Left cardiac atrium (tissue), 4 donors: ENCODE results near the gene ARHGAP22. TPM values are rescaled to one million over a fixed set of nuclear protein-coding genes. Genes with fewer than 3 reads are reported as not detected.
"Not testable (repeated sequence)": the region's sequence is repeated elsewhere in the genome, so short reads cannot be mapped to it uniquely, and the experiment has no call there.

Experiments used
- ATAC-seq, 2 donors: fragments of 200-7000 bp; cut with Tn5 transposase; one replicate each; pipeline ENCODE4 v1.9.1; 2020; ENCODE audit warnings: mild to moderate bottlenecking in 2 of 2, moderate library complexity in 2 of 2
- DNase-seq: peaks from one replicate; pipeline ENCODE4 v3.0.0-alpha.2; 2020
- intact Hi-C, 2 donors: fragments of 100-400 bp; cut with DNase I; formaldehyde crosslinking; loops; one replicate each; pipeline versions ENCODE4 v1.14.1 to v1.15.1; 2022 to 2023
- long read RNA-seq: library from polyadenylated mRNA; unstranded; transcript quantifications from one replicate; pipeline ENCODE4 v2.0.0, GENCODE V29; 2021
- total RNA-seq, 2 donors: library from RNA; stranded (reverse); fragmentation: NEBNext Ultra II Directional; extraction: Animal tissue kit (Norgen Biotek cat#: 25700); gene quantifications; one replicate each; pipeline ENCODE4 v1.2.1, GENCODE V29; 2021
- donor health status: DM: no; HTN: yes; CAD: no.
- donor health status: DM: no; HTN: yes; CAD: no; lungs with severe emphysema.
- donor health status: DM: yes; HTN: yes; CAD: no.
- donor health status: Dilated cardiomyopathy.

Gene ARHGAP22, protein sequence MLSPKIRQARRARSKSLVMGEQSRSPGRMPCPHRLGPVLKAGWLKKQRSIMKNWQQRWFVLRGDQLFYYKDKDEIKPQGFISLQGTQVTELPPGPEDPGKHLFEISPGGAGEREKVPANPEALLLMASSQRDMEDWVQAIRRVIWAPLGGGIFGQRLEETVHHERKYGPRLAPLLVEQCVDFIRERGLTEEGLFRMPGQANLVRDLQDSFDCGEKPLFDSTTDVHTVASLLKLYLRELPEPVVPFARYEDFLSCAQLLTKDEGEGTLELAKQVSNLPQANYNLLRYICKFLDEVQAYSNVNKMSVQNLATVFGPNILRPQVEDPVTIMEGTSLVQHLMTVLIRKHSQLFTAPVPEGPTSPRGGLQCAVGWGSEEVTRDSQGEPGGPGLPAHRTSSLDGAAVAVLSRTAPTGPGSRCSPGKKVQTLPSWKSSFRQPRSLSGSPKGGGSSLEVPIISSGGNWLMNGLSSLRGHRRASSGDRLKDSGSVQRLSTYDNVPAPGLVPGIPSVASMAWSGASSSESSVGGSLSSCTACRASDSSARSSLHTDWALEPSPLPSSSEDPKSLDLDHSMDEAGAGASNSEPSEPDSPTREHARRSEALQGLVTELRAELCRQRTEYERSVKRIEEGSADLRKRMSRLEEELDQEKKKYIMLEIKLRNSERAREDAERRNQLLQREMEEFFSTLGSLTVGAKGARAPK
- 1 to 10 TPM; 4.7 to 6.0 TPM for total RNA-seq
- long read RNA-seq, partial matches to known transcripts, result 0 of 3 reads
- long read RNA-seq, other reads (novel, unspliced or antisense), result 0 of 3 reads

DNA sequence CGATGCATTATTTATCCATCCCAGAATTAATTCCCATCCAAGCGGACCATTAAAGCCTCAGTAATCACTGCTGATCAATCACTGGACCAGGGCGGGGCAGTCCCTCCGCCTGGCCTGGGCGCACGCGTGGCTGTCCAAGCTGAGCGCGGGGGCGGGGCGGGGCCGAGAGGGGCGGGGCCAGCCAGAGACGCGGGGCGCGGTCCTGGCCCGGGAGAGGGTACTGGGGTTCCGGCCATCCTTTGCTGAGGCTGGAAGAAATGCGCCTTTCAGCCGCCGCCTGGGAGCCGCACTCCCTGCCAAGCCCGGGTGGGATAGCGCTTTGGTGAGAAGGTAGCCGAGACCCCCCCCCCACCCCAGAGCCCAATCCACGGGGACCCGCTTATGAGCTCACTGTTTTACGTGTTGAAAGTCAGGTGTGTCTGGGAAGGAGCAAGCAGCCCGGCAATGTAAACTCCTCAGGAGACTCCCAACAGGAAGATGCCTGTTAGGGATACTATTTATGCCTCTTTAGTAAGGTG is at the start of gene ARHGAP22:
TSS of gene ARHGAP22 (minus strand) at position 83 of the 518 bp plus-strand sequence. CDS start 277 bp downstream, outside the sequence.
- DNase-seq, result peak; percentile 65
- intact Hi-C loops, result no loop called here
- ATAC-seq, result peak; percentile 91 to 93

DNA sequence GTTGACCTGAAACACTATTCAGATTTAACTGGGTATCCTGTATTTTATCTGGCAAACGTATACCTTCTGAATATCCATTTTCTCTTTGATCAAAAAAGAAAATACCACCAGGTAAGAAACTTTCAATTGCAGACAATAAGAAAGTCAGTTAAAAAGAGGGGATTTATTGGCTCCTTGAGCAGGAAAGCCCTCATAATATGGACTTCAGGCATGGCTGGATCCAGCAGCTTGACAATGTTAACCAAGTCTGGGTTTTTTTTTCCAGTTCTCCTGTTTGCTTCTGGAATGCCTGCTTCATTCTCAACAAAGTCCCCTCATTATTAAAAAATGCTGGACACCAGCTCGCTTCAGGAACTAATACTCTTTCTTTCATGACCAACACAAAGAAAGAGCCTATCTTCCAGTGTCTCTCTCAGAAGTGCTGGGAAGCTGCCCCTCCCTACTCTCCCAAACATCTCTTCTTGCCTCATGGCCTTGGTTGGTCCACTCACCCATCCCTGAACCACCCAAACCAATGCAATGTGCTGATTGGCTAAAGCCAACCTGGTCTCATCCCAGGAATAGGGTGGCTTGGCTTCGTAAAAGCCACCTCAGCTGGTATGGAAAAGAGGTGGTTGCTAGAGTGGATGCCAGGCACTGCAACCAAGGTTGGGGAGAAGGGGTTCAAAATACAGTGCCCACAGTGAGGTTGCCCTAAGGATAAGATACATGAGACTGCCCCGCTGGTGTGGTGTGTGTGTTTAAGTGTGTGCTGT is 49.2 kb upstream of the ARHGAP22 start:
- no peak for ATAC-seq
- DNase-seq, result no peak
- intact Hi-C loops, result loop anchor here in 1 of 2 donors (5.0 to 10.0 kb wide), 2 partner anchors 87 to 289 kb away; no protein-coding TSS in a partner anchor

DNA sequence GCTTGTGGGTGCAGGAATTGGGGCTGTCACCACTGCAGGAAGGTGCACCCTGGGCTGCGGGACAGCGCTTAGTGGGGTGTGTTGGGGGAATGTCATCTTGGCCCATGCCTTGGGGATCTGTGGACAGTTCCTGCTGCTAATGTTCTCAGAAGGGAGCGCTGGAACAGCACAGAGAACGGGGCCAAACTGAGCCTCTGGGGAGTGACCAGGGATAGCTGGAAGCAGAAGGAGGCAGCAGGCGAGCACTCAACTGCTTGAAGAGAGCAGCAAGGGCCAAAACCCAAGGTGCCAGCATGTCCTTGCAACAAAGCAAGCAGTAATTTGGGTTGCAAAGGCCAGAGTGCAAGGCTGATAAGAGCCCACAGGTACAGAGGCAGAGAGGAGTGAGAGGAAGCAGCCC is 48.5 kb upstream of the ARHGAP22 start:
- intact Hi-C loops, result loop anchor here in 1 of 2 donors (5.0 to 10.0 kb wide), 2 partner anchors 86 to 289 kb away; no protein-coding TSS in a partner anchor
- ATAC-seq (no peak), DNase-seq (no peak)

DNA sequence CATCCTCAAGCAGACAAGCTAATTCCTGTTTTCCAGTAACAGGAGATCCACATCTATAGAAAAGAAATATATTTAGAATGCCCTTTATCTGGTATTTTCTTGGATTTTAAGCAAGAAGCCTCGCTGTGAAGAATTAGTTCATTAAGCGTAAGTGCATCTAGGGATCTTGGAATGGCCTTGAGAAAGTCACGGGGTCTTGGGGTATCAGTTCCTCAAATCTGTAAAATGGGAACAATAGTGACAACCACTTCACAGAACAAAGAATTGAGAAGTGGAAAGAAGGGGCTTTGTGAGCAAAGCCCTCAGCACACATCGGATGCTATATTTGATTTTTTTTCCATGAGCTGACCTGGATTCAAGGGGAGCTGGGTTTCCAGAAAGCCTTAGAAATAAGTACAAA is 47.5 kb upstream of the ARHGAP22 start:
- intact Hi-C loops, result loop anchor here in 1 of 2 donors (5.0 to 10.0 kb wide), 2 partner anchors 85 to 288 kb away; no protein-coding TSS in a partner anchor
- ATAC-seq, result no peak

DNA sequence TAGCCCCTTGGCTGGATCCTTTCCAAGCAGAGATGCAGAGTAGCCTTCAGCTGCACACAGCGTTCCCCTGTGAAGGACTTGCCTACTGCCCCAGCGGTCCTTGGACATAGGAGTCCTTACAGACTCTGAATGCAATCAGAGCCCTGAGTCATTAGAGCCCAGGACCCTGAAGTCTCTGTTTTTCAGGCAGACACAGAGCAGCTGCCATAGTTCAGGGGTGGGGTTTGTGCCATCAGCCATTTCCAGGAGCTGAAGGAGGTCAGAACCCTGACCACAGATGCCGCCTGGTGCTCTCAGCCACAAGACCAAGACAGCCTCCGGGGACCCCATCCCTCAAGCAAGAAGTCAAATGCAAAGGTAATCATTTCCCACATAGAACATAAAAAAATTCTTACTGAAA is 47.0 kb upstream of the ARHGAP22 start:
- DNase-seq (no peak), ATAC-seq (no peak)
- intact Hi-C loops, result loop anchor here in 1 of 2 donors (5.0 to 10.0 kb wide), 2 partner anchors 85 to 287 kb away; no protein-coding TSS in a partner anchor

More for the DNA sequence above, 47.5 kb upstream of the ARHGAP22 start:
- no peak for DNase-seq

DNA sequence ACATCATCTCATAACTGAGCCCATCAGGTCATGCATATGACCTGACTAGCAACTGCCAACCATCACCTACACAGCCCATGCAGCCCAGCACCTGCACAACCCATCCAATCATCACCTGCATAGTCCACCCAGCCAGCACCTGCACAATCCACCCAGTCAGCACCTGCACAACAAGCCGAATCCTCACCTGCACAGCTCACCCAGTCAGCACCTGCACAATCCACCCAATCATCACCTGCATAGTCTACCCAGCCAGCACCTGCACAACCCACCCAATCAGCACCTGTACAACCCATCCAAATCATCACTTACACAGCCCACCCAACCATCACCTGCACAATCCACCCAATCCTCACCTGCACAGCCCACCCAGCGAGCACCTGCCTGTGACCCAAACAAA is 46.4 kb upstream of the ARHGAP22 start:
- no peak for ATAC-seq
- DNase-seq, result no peak
- intact Hi-C loops, result loop anchor here in 1 of 2 donors (5.0 to 10.0 kb wide), 2 partner anchors 84 to 286 kb away; no protein-coding TSS in a partner anchor

DNA sequence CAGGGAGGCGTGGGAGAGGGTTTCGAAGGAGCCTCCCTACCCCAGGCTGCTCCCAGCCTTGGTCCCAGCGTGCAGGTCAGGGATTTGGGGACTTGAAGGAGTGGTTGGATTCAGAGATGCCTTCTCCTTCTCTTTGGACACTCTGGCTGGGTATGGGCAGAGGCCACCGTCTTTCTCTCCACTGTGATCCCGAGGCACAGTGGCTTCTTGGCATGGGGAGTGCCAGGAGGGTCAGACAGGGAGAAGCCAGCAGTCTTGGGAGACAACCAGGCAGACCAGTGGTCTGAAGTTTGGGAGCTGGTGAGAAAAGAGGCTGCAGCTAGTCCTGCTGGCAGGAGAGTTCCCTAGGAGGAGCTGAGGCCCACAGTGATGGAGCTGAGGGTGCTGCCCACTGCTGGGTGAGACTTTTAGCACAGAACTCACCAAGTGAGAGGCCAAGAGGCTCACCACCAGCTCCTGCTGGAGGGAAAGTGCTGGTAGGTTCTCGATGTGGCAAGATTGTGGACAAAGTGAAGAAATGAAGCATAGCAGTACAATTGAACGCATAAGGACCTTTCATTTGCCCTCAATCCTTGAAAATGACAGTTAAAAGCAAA is 44.6 kb upstream of the ARHGAP22 start:
- intact Hi-C loops, result no loop called here
- ATAC-seq, result no peak
- DNase-seq, result no peak

DNA sequence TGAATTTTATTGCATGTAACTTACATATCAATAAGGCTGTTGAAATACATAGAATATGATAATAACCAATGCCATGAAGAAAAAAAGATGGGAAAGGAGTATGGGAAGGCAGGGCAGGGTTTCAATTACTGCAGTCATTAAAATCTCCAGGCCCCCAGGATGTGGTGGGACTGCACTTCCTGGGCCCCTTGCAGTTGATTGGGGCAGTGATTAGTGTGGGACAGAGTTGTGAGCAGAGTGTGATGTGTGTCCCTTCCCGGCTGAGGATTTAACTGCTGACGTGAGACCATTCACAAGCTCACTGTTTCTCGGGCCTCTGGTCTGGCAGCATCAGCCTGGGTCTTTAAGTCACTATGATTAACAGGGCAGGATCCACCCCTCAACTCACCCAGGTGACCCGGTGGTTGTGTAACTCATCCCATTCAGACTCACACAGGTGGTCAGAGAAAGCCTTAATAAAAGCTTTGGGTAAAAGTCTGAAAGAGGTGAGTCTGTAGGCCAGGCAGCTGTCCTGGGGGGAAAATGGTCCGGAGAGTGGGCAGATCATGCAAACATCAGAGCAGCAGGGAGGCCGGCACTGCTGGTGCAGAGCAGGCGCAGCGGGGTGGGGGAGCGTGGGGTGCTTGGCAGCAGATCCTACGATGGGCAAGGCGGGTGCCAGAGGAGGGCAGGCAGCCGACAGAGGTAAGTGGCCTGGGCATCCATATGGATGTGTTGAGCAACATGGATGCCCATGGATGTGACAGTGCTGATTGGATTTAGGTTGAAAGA is 43.5 kb upstream of the ARHGAP22 start:
- ATAC-seq (no peak), DNase-seq (no peak)
- intact Hi-C loops, result no loop called here

DNA sequence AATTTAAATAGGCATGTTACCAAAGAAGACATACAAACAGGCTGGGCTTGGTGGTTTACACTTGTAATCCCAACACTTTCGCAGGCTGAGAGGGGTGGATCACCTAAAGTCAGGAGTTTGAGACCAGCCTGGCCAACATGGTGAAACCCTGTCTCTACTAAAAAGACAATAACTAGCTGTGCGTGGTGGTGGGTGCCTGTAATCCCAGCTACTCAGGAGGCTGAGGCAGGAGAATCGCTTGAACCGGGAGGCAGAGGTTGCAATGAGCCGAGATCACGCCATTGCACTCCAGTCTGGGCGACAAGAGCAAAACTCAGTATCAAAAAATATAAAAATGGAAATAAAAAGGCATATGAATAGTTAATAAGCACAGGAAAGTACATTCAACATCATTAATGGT is 42.2 kb upstream of the ARHGAP22 start:
- DNase-seq, ATAC-seq, intact Hi-C loops: not testable (repeated sequence)

DNA sequence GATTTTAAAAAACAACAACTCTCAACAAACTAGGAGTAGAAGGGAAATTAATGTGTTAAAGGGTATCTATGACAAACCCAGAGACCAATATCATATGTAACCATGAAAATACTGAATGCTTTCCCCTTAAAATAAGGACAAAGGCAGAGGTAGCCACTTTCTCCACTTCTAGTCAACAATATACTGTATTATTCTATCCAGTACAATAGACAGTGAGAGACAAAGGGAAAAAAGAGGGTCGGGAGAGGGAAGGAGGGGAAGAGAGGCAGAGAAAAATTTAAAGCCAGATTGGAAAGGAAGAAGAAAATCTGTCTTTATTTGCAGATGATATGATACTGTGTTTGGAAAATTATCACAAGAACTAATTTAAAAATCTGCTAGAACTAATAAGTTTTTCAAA is 40.7 kb upstream of the ARHGAP22 start:
- intact Hi-C loops, result no loop called here
- ATAC-seq, result no peak
- DNase-seq, result no peak

DNA sequence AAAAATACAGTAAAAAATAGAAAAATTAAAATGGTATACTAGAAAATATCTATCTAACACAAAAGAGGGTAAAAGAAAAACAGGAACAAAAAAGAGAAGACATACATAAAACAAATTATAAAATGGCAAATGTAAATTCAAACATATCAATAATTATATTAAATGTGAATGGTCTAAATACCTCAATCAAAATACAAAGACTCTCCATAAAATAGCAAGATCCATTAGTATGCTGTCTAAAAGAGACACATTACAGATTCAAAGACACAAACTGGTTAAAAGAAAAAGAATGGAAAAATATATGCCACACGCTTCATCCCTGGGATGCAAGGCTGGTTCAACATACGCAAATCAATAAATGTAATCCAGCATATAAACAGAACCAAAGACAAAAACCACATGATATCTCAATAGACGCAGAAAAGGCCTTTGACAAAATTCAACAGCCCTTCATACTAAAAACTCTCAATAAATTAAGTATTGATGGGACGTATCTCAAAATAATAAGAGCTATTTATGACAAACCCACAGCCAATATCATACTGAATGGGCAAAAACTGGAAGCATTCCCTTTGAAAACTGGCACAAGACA is 36.3 kb upstream of the ARHGAP22 start:
- ATAC-seq, result not testable (repeated sequence)

DNA sequence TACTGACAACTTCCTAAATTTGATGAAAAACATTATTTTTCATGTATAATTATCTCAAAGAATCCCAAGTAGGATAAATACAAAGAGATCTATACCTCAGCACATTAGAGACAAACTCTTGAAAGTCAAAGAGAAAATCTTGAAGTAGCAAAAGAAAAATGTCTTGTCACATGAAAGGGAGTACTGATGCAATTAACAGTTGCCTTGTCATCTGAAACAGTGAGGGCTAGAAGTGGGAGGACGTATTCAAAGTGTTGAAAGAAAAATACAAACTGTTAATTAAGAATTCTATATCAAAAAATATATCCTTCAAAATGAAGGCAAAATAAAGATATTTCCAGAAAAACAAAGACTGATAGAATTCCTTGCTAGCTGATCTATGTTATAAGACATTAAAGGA is 35.5 kb upstream of the ARHGAP22 start:
- ATAC-seq (no peak), DNase-seq (no peak)
- intact Hi-C loops, result no loop called here

More for the DNA sequence above, 36.3 kb upstream of the ARHGAP22 start:
- intact Hi-C loops, DNase-seq: not testable (repeated sequence)

DNA sequence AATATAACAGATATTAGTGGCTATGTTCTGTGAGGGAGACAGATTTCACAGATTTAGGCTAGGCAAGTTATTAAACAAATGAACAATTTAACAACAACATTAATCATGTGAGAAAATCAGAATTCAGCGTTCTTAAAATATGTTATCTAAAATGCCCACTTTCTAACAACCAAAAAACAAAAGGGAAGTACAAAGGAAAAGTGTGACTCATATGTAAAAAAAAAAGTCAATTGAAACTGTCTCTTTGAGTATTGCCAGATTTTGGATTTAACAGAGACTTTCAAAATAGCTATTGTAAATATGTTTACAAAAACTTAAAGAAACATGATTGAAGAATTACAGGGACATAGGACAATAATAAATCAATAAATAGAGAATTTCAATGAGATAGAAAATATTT is 34.8 kb upstream of the ARHGAP22 start:
- intact Hi-C loops, result no loop called here
- no peak for DNase-seq
- ATAC-seq, result no peak

DNA sequence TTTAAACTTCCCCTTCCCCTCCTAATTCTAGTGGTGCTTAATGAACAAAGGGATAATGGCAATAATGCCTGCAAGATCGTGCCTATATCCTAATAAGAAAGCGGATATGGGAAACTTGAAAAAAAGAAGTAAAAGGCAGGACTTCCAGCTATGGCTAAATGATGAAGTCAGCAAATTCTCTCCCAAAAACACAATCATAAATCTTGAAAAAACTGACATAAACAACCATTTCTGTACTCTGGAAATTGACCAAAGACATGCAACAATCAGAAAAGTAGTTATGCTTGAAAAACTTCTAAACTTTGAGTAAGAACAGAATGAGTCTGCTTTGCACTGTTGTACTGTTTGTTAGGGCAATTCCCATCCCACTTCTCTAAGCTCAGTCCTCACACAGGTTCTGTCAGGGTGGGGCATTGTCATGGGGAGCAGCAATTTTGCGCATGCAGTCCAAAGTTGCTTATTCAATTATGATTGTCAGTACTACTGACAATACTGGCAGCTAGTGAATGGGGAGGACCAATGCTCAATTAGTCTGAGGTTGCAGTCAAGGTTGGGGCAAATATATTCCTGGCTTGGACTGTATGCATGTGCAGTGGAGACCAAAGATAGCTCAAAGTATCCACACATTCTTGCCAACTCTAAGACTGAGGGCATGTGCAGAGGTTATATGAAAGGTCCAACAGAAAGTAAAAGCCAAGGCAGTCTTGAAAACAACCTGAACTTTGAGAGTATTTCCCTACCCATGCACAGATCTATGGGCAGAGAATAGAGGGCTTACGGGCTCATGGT is 34.1 kb upstream of the ARHGAP22 start:
- no peak for DNase-seq
- no peak for ATAC-seq
- intact Hi-C loops, result no loop called here

DNA sequence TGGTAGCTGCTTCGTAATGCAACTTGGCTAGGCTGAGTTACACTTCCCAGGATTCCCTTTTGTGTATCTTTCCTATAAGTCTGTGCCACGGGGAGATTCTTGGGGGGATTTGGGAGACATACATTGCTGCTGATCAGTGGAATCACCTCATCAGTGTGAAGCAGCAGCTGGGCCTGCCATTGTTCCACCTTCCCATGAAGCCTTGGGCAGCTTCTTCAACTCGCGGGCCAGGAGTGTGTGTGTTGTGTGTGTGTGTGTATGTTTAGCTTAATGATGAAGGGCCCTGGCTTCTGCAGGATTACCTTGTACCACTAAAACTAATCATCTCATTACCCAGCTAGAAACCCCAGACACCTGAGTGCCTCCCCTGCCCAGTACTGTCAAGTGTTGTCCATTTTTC is 33.3 kb upstream of the ARHGAP22 start:
- ATAC-seq (no peak), DNase-seq (no peak)
- intact Hi-C loops, result no loop called here

DNA sequence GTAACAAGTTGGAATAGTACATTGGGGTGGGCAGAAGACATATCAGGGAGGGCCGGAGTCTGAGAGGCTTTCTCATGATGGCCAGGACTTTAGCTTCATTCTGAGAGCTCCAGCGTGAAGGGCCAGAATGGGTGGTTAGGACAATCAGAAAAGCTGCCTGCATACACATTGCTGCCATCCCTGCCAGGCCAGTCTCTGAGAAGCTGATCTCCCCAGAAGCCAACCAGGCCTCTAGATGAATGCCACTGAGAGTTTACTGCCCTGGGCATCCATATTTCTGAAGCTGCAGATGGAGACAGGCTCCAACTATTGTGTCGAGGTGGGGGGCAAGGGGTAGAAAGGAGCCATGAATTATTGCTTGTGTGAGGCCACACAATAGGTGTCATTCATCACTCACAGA is 32.0 kb upstream of the ARHGAP22 start:
- ATAC-seq (no peak), DNase-seq (no peak)
- intact Hi-C loops, result no loop called here

DNA sequence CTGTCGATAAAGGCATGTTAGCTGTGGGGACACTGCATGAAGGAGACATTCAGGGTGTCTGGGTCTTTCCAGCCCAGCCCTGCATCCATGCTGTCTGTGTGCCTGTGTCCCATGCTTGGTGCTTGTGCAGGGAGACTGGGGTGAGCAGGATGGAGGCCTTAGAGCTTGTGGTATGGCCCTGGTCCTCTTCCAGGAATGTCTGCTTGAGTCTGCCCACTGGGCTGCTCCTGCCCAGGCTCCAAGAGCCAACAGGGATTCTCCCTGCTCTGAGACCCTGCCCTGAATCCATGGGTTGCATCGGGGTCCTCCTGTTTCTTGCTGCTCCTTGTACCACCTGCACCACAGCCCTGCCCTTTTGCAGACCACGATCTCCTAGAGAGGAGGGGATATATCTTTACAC is 31.4 kb upstream of the ARHGAP22 start:
- intact Hi-C loops, result no loop called here
- ATAC-seq (no peak), DNase-seq (no peak)
